Transverse colon (tissue), 4 donors: ENCODE data around the gene SLC35G1.

Source experiments
- EP300 ChIP-seq: sonication (generic); formaldehyde crosslinking; IDR thresholded peaks from one replicate; pipeline ENCODE4 v1.6.1; 2017; ENCODE audit warnings: antibody characterized with exemption, low read depth
- POLR2A ChIP-seq: fragments of 450-650 bp; IDR thresholded peaks from one replicate; pipeline ENCODE4 v1.6.1; 2016; ENCODE audit warnings: antibody characterized with exemption, mild to moderate bottlenecking, moderate library complexity
- POLR2AphosphoS5 ChIP-seq, 3 donors: sonication (generic); formaldehyde crosslinking; IDR thresholded peaks; one replicate each; pipeline ENCODE4 v1.6.1; 2016; ENCODE audit warnings: antibody characterized with exemption in 3 of 3
- TF ChIP-seq, protein P1 (sequence below), 5 experiments: fragments of 200-600 bp in 3 of 5; fragments of 450-650 bp in 2 of 5; sonication (generic) in 3 of 5; IDR thresholded peaks; 1 replicate in 2 of 5; 2 replicates in 3 of 5; pipeline ENCODE4 v1.5.1; 2016 to 2017; ENCODE audit warnings: antibody characterized with exemption in 5 of 5, inconsistent platforms in 3 of 5, mild to moderate bottlenecking in 2 of 5, moderate library complexity in 1 of 5

DNA sequence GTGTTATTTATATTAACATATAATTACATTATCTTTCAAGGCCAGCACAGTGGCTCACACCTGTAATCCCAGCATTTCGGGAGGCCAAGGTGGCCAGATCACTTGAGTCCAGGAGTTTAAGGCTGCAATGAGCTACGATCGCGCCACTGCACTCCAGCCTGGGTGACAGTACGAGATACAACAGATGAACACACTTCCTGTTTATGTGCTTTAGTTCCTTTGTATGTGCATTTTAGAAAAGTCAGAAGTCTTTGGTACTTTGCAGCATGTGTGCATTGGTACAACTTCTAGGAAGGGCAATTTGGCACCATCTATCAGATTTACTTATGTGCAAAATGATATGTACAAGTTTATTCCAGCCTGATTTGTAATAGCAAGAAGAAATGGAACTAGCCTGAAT lies 13.3 kb downstream of the SLC35G1 start:
- TF ChIP-seq, protein P1, sequence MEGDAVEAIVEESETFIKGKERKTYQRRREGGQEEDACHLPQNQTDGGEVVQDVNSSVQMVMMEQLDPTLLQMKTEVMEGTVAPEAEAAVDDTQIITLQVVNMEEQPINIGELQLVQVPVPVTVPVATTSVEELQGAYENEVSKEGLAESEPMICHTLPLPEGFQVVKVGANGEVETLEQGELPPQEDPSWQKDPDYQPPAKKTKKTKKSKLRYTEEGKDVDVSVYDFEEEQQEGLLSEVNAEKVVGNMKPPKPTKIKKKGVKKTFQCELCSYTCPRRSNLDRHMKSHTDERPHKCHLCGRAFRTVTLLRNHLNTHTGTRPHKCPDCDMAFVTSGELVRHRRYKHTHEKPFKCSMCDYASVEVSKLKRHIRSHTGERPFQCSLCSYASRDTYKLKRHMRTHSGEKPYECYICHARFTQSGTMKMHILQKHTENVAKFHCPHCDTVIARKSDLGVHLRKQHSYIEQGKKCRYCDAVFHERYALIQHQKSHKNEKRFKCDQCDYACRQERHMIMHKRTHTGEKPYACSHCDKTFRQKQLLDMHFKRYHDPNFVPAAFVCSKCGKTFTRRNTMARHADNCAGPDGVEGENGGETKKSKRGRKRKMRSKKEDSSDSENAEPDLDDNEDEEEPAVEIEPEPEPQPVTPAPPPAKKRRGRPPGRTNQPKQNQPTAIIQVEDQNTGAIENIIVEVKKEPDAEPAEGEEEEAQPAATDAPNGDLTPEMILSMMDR (IDR thresholded peaks at IDR 0.05): no peak
- TF ChIP-seq POLR2AphosphoS5 (IDR thresholded peaks at IDR 0.05) (no peak), POLR2A (no peak), EP300 (no peak)
